Measurements from ENCODE around the gene TBX1. TPM values are rescaled to one million over a fixed set of nuclear protein-coding genes. Genes with fewer than 3 reads are reported as not detected.

The TBX1 gene
- total and polyA plus RNA-seq, 2 of the 8 experiments (the other 6 are each of a cell fraction or from before 2014, with no cell fraction given), result 0.28 TPM; not detected in 1

- no peak overlapping the region for H2BK12ac ChIP-seq (ENCODE audit: low read depth, low read length)
- no peak for FAIRE-seq
- CTCF ChIA-PET (ENCODE audit: partially characterized antibody), result interaction anchor here (0.8 to 5.0 kb wide), 4 partner anchors 7 to 62 kb away, joined by 3 to 43 read pairs (median 4); no protein-coding TSS in a partner anchor
Measured at GRCh38 chr22:19737846-19738663, 22.5 kb upstream of the TBX1 start.

More at GRCh38 chr22:19737846-19738663, 22.5 kb upstream of the TBX1 start:
- no peaks in the 10 kb centered on the region for H3K9me3 ChIP-seq (ENCODE audit: insufficient read depth in 2 of 2, low read depth in 1 of 2, low read length in 1 of 2)
- no peak overlapping the region for H2AFZ ChIP-seq (ENCODE audit: low read length)
- no peak overlapping the region for H4K91ac ChIP-seq (replicated peaks; ENCODE audit: insufficient read length, low read length)
- H3K4me3 ChIP-seq (ENCODE audit: extremely low read depth in 1 of 4, insufficient read depth in 2 of 4, low read depth in 3 of 4, low read length in 4 of 4), result no peak overlapping the region
- no peak overlapping the region for H2AK5ac ChIP-seq (ENCODE audit: low read depth, low read length)
- no peak for DNase-seq (ENCODE audit: low read depth in 1 of 2, low spot score in 2 of 2)
- no peaks in the 10 kb centered on the region for H3K79me1 ChIP-seq (ENCODE audit: low read depth, low read length)
- no peak overlapping the region for H2BK120ac ChIP-seq (replicated peaks; ENCODE audit: low read depth, low read length)
- no peak overlapping the region for H3K4ac ChIP-seq (replicated peaks; ENCODE audit: insufficient read length, low read depth, low read length)
- no peak overlapping the region for H3K4me2 ChIP-seq (ENCODE audit: insufficient read depth in 1 of 2, low read depth in 2 of 2, low read length in 2 of 2)
- H3K56ac ChIP-seq (replicated peaks; ENCODE audit: insufficient read length, low read depth, low read length), result no peak overlapping the region
- no peak overlapping the region for H3K9ac ChIP-seq (replicated peaks in 1 of 4; ENCODE audit: extremely low read depth in 1 of 4, low read depth in 3 of 4, low read length in 3 of 4)
- H4K8ac ChIP-seq (ENCODE audit: extremely low read depth, insufficient read depth, low read length), result no peak overlapping the region
- H3K27me3 ChIP-seq (replicated peaks in 1 of 4; ENCODE audit: control insufficient read depth in 3 of 4, extremely low read depth in 1 of 4, insufficient read depth in 3 of 4, low read length in 3 of 4), result no peaks in the 10 kb centered on the region; a peak in 1 of 7 replicates
- no peak overlapping the region for H3K18ac ChIP-seq (ENCODE audit: extremely low read depth, low read length)
- peaks cover 0 to 1% of the 10 kb centered on the region in 2 experiments for H4K20me1 ChIP-seq (replicated peaks in 1 of 2; ENCODE audit: control insufficient read depth in 1 of 2, insufficient read depth in 2 of 2, low read length in 2 of 2)
- no peak overlapping the region for H4K5ac ChIP-seq (ENCODE audit: insufficient read length, low read depth, low read length)
- POLR2A ChIA-PET (ENCODE audit: partially characterized antibody), result interaction anchor here (1.1 kb wide), 1 partner anchor 12 kb away, joined by 4 read pairs; no protein-coding TSS in a partner anchor
- H3K27ac ChIP-seq (ENCODE audit: low read depth, low read length), result no peak overlapping the region
- H2BK5ac ChIP-seq (ENCODE audit: low read depth, low read length), result no peak overlapping the region
- H2BK15ac ChIP-seq (ENCODE audit: low read length), result no peak overlapping the region; the same call in 1 of the 2 replicates
- no peak overlapping the region for H3K23ac ChIP-seq (ENCODE audit: insufficient read length)
- H3K14ac ChIP-seq (ENCODE audit: insufficient read length), result no peak overlapping the region
- WGBS, 2 experiments (ENCODE audit: extremely low coverage in 1 of 2, insufficient coverage in 1 of 2, insufficient read length in 1 of 2, insufficient replicate concordance in 2 of 2, low coverage in 1 of 2, low lambda C conversion rate in 2 of 2, missing lambda C conversion rate in 1 of 2), result 57% methylated on average over 8 of the region's 17 CpGs; no CpG with 5 or more reads in 1 of the 2 experiments
- H2BK20ac ChIP-seq (ENCODE audit: low read length), result no peak overlapping the region
- no peaks in the 10 kb centered on the region for H3K23me2 ChIP-seq (ENCODE audit: low read depth, low read length)
- H3K4me1 ChIP-seq (replicated peaks in 1 of 4; ENCODE audit: control insufficient read depth in 3 of 4, insufficient read depth in 4 of 4, low read length in 3 of 4), result peaks cover 0 to 12% (median 6%) of the 10 kb centered on the region in 4 experiments; a peak in 5 of 7 replicates
- no peaks in the 10 kb centered on the region for H3K79me2 ChIP-seq (ENCODE audit: control insufficient read depth in 1 of 2, insufficient read depth in 2 of 2, low read length in 2 of 2)
- no peaks in the 10 kb centered on the region for H3K36me3 ChIP-seq (ENCODE audit: control insufficient read depth in 2 of 4, insufficient read depth in 4 of 4, low read length in 3 of 4)
- TF ChIP-seq USF2 (IDR thresholded peaks at IDR 0.05; ENCODE audit: low read length) (no peak), YY1 (IDR thresholded peaks at IDR 0.05; ENCODE audit: low read depth, low read length) (no peak), SP4 (IDR thresholded peaks at IDR 0.05; ENCODE audit: low read length) (no peak), RBBP5 (IDR thresholded peaks at IDR 0.05; ENCODE audit: borderline replicate concordance, low read depth, low read length) (no peak), TEAD4 (IDR thresholded peaks at IDR 0.05; ENCODE audit: low read depth, low read length) (no peak)
